ENCODE measurements around the gene ANKRD49.

ANKRD49 gene

GRCh38 chr11:94459576-94459975, 34.2 kb upstream of the ANKRD49 start:
- Histone ChIP-seq H3K9me3 (ENCODE audit: control insufficient read depth, insufficient read depth, low read length) (no peaks in the 10 kb centered on the region), H3K27me3 (ENCODE audit: control insufficient read depth, insufficient read depth, low read length) (no peaks in the 10 kb centered on the region), H3K4me1 (ENCODE audit: control insufficient read depth, insufficient read depth, low read length) (no peaks in the 10 kb centered on the region), H3K4me3 (ENCODE audit: low read length) (no peak overlapping the region), H3K36me3 (ENCODE audit: control insufficient read depth, insufficient read depth, low read length) (peaks cover 3% of the 10 kb centered on the region; the same call in 1 of the 2 replicates), H3K27ac (ENCODE audit: low read length) (no peak overlapping the region)
- WGBS (ENCODE audit: insufficient coverage, insufficient read length) = no CpG with 5 or more reads among the region's 2 CpGs
- DNase-seq (ENCODE audit: low read depth, low spot score) = no peak

GRCh38 chr11:94469416-94469815, 24.4 kb upstream of the ANKRD49 start:
- H3K4me1 ChIP-seq (ENCODE audit: control insufficient read depth, insufficient read depth, low read length) = no peaks in the 10 kb centered on the region
- H3K27ac ChIP-seq (ENCODE audit: low read length) = no peak overlapping the region
- H3K36me3 ChIP-seq (ENCODE audit: control insufficient read depth, insufficient read depth, low read length) = no peaks in the 10 kb centered on the region
- no peaks in the 10 kb centered on the region for H3K9me3 ChIP-seq (ENCODE audit: control insufficient read depth, insufficient read depth, low read length)
- WGBS (ENCODE audit: insufficient coverage, insufficient read length) = no CpG with 5 or more reads among the region's 2 CpGs
- no peaks in the 10 kb centered on the region for H3K27me3 ChIP-seq (ENCODE audit: control insufficient read depth, insufficient read depth, low read length)
- DNase-seq (ENCODE audit: low read depth, low spot score) = no peak
- H3K4me3 ChIP-seq (ENCODE audit: low read length) = no peak overlapping the region

- Histone ChIP-seq H3K9me3 (ENCODE audit: control insufficient read depth, insufficient read depth, low read length) (no peaks in the 10 kb centered on the region), H3K36me3 (ENCODE audit: control insufficient read depth, insufficient read depth, low read length) (peaks cover 3% of the 10 kb centered on the region; the same call in 1 of the 2 replicates), H3K4me3 (ENCODE audit: low read length) (no peak overlapping the region), H3K27ac (ENCODE audit: low read length) (peak overlapping the region; percentile 69), H3K27me3 (ENCODE audit: control insufficient read depth, insufficient read depth, low read length) (no peaks in the 10 kb centered on the region), H3K4me1 (ENCODE audit: control insufficient read depth, insufficient read depth, low read length) (no peaks in the 10 kb centered on the region)
- no CpG with 5 or more reads among the region's 3 CpGs for WGBS (ENCODE audit: insufficient coverage, insufficient read length)
- DNase-seq (ENCODE audit: low read depth, low spot score) = peak; percentile 5
Measured at GRCh38 chr11:94472916-94473799, 20.6 kb upstream of the ANKRD49 start.

GRCh38 chr11:94477624-94478023, 16.2 kb upstream of the ANKRD49 start:
- H3K4me3 ChIP-seq (ENCODE audit: low read length) = no peak overlapping the region
- DNase-seq (ENCODE audit: low read depth, low spot score) = no peak
- no peak overlapping the region for H3K27ac ChIP-seq (ENCODE audit: low read length)
- WGBS (ENCODE audit: insufficient coverage, insufficient read length) = no CpG with 5 or more reads among the region's 2 CpGs
- no peaks in the 10 kb centered on the region for H3K4me1 ChIP-seq (ENCODE audit: control insufficient read depth, insufficient read depth, low read length)
- peaks cover 3% of the 10 kb centered on the region; the same call in 1 of the 2 replicates for H3K36me3 ChIP-seq (ENCODE audit: control insufficient read depth, insufficient read depth, low read length)
- no peaks in the 10 kb centered on the region for H3K27me3 ChIP-seq (ENCODE audit: control insufficient read depth, insufficient read depth, low read length)
- H3K9me3 ChIP-seq (ENCODE audit: control insufficient read depth, insufficient read depth, low read length) = no peaks in the 10 kb centered on the region

GRCh38 chr11:94481342-94481741, 12.4 kb upstream of the ANKRD49 start:
- no peak overlapping the region for H3K4me3 ChIP-seq (ENCODE audit: low read length)
- no peak overlapping the region for H3K27ac ChIP-seq (ENCODE audit: low read length)
- H3K4me1 ChIP-seq (ENCODE audit: control insufficient read depth, insufficient read depth, low read length) = no peaks in the 10 kb centered on the region
- no peaks in the 10 kb centered on the region for H3K9me3 ChIP-seq (ENCODE audit: control insufficient read depth, insufficient read depth, low read length)
- H3K27me3 ChIP-seq (ENCODE audit: control insufficient read depth, insufficient read depth, low read length) = no peaks in the 10 kb centered on the region
- H3K36me3 ChIP-seq (ENCODE audit: control insufficient read depth, insufficient read depth, low read length) = peaks cover 7% of the 10 kb centered on the region; the same call in 1 of the 2 replicates
- no peak for DNase-seq (ENCODE audit: low read depth, low spot score)

GRCh38 chr11:94486068-94486467, 7.7 kb upstream of the ANKRD49 start:
- no peaks in the 10 kb centered on the region for H3K27me3 ChIP-seq (ENCODE audit: control insufficient read depth, insufficient read depth, low read length)
- DNase-seq (ENCODE audit: low read depth, low spot score) = no peak
- peaks cover 8% of the 10 kb centered on the region; the same call in 1 of the 2 replicates for H3K36me3 ChIP-seq (ENCODE audit: control insufficient read depth, insufficient read depth, low read length)
- no CpG with 5 or more reads among the region's 1 CpG for WGBS (ENCODE audit: insufficient coverage, insufficient read length)
- H3K4me3 ChIP-seq (ENCODE audit: low read length) = no peak overlapping the region
- no peaks in the 10 kb centered on the region for H3K9me3 ChIP-seq (ENCODE audit: control insufficient read depth, insufficient read depth, low read length)
- no peaks in the 10 kb centered on the region for H3K4me1 ChIP-seq (ENCODE audit: control insufficient read depth, insufficient read depth, low read length)
- no peak overlapping the region for H3K27ac ChIP-seq (ENCODE audit: low read length)

- DNase-seq (ENCODE audit: low read depth, low spot score) = no peak
- no peaks in the 10 kb centered on the region for H3K27me3 ChIP-seq (ENCODE audit: control insufficient read depth, insufficient read depth, low read length)
- H3K4me1 ChIP-seq (ENCODE audit: control insufficient read depth, insufficient read depth, low read length) = no peaks in the 10 kb centered on the region
- WGBS (ENCODE audit: insufficient coverage, insufficient read length) = no CpG with 5 or more reads among the region's 19 CpGs
- no peak overlapping the region for H3K27ac ChIP-seq (ENCODE audit: low read length)
- no peaks in the 10 kb centered on the region for H3K9me3 ChIP-seq (ENCODE audit: control insufficient read depth, insufficient read depth, low read length)
- no peaks in the 10 kb centered on the region; the same call in 1 of the 2 replicates for H3K36me3 ChIP-seq (ENCODE audit: control insufficient read depth, insufficient read depth, low read length)
- H3K4me3 ChIP-seq (ENCODE audit: low read length) = peak overlapping the region; percentile 99
Measured at GRCh38 chr11:94494126-94494680, 419 bp downstream of the ANKRD49 start.

GRCh38 chr11:94500181-94500580, 6.4 kb downstream of the ANKRD49 start:
- no CpG with 5 or more reads among the region's 2 CpGs for WGBS (ENCODE audit: insufficient coverage, insufficient read length)

GRCh38 chr11:94501522-94501921, 7.7 kb downstream of the ANKRD49 start:
- WGBS (ENCODE audit: insufficient coverage, insufficient read length) = no CpG with 5 or more reads among the region's 2 CpGs
- no peak for DNase-seq (ENCODE audit: low read depth, low spot score)
- Histone ChIP-seq H3K36me3 (ENCODE audit: control insufficient read depth, insufficient read depth, low read length) (no peaks in the 10 kb centered on the region; the same call in 1 of the 2 replicates), H3K9me3 (ENCODE audit: control insufficient read depth, insufficient read depth, low read length) (no peaks in the 10 kb centered on the region), H3K4me3 (ENCODE audit: low read length) (no peak overlapping the region), H3K4me1 (ENCODE audit: control insufficient read depth, insufficient read depth, low read length) (no peaks in the 10 kb centered on the region), H3K27ac (ENCODE audit: low read length) (no peak overlapping the region), H3K27me3 (ENCODE audit: control insufficient read depth, insufficient read depth, low read length) (no peaks in the 10 kb centered on the region)

More at GRCh38 chr11:94500181-94500580, 6.4 kb downstream of the ANKRD49 start:
- Histone ChIP-seq H3K9me3 (ENCODE audit: control insufficient read depth, insufficient read depth, low read length) (no peaks in the 10 kb centered on the region), H3K4me1 (ENCODE audit: control insufficient read depth, insufficient read depth, low read length) (no peaks in the 10 kb centered on the region), H3K36me3 (ENCODE audit: control insufficient read depth, insufficient read depth, low read length) (no peaks in the 10 kb centered on the region; the same call in 1 of the 2 replicates), H3K27me3 (ENCODE audit: control insufficient read depth, insufficient read depth, low read length) (no peaks in the 10 kb centered on the region), H3K27ac (ENCODE audit: low read length) (no peak overlapping the region), H3K4me3 (ENCODE audit: low read length) (no peak overlapping the region)
- DNase-seq (ENCODE audit: low read depth, low spot score) = no peak

GRCh38 chr11:94504689-94505293, 11.0 kb downstream of the ANKRD49 start:
- Histone ChIP-seq H3K9me3 (ENCODE audit: control insufficient read depth, insufficient read depth, low read length) (no peaks in the 10 kb centered on the region), H3K36me3 (ENCODE audit: control insufficient read depth, insufficient read depth, low read length) (no peaks in the 10 kb centered on the region), H3K4me3 (ENCODE audit: low read length) (no peak overlapping the region), H3K4me1 (ENCODE audit: control insufficient read depth, insufficient read depth, low read length) (no peaks in the 10 kb centered on the region), H3K27ac (ENCODE audit: low read length) (no peak overlapping the region), H3K27me3 (ENCODE audit: control insufficient read depth, insufficient read depth, low read length) (no peaks in the 10 kb centered on the region)
- no peak for DNase-seq (ENCODE audit: low read depth, low spot score)
- no CpG with 5 or more reads among the region's 3 CpGs for WGBS (ENCODE audit: insufficient coverage, insufficient read length)

All from iPS DF 6.9 (cell line).